Measurements from ENCODE around the gene DACH1.

DNA sequence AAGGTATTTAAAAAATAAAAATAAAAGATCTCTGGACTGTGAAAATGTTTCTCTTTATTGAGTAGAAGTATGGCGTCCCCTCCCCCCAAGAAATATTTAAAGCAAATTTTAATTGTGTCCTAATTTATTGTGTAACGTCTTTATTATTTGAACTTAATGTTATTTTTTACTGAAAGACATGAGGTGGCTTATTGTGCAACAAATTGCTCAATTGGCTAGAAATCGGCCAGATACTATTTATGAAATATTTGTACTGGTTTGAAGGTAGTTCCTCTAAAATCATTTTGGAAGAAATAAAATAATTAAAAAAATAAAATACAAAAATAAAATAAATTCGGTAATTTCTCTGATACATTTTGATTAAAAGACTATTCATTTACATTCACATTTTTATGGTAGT is 162.3 kb downstream of the DACH1 start:
- TF ChIP-seq ESRRA (CRISPR knock-in tag; IDR thresholded peaks at IDR 0.05; ENCODE audit: borderline replicate concordance): no peak
- TF ChIP-seq CBFB (CRISPR knock-in tag; IDR thresholded peaks at IDR 0.05; ENCODE audit: low read depth): no peak
- TF ChIP-seq, protein P1, sequence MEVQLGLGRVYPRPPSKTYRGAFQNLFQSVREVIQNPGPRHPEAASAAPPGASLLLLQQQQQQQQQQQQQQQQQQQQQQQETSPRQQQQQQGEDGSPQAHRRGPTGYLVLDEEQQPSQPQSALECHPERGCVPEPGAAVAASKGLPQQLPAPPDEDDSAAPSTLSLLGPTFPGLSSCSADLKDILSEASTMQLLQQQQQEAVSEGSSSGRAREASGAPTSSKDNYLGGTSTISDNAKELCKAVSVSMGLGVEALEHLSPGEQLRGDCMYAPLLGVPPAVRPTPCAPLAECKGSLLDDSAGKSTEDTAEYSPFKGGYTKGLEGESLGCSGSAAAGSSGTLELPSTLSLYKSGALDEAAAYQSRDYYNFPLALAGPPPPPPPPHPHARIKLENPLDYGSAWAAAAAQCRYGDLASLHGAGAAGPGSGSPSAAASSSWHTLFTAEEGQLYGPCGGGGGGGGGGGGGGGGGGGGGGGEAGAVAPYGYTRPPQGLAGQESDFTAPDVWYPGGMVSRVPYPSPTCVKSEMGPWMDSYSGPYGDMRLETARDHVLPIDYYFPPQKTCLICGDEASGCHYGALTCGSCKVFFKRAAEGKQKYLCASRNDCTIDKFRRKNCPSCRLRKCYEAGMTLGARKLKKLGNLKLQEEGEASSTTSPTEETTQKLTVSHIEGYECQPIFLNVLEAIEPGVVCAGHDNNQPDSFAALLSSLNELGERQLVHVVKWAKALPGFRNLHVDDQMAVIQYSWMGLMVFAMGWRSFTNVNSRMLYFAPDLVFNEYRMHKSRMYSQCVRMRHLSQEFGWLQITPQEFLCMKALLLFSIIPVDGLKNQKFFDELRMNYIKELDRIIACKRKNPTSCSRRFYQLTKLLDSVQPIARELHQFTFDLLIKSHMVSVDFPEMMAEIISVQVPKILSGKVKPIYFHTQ (CRISPR knock-in tag; IDR thresholded peaks at IDR 0.05): no peak
- TF ChIP-seq, protein P2, sequence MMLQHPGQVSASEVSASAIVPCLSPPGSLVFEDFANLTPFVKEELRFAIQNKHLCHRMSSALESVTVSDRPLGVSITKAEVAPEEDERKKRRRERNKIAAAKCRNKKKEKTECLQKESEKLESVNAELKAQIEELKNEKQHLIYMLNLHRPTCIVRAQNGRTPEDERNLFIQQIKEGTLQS (CRISPR knock-in tag; conservative IDR thresholded peaks at IDR 0.05): no peak
- TF ChIP-seq ZNF396 (CRISPR knock-in tag; IDR thresholded peaks at IDR 0.05; ENCODE audit: borderline replicate concordance): no peak
- TF ChIP-seq CREB1 (CRISPR knock-in tag; IDR thresholded peaks at IDR 0.05): no peak
- TF ChIP-seq, protein P3, sequence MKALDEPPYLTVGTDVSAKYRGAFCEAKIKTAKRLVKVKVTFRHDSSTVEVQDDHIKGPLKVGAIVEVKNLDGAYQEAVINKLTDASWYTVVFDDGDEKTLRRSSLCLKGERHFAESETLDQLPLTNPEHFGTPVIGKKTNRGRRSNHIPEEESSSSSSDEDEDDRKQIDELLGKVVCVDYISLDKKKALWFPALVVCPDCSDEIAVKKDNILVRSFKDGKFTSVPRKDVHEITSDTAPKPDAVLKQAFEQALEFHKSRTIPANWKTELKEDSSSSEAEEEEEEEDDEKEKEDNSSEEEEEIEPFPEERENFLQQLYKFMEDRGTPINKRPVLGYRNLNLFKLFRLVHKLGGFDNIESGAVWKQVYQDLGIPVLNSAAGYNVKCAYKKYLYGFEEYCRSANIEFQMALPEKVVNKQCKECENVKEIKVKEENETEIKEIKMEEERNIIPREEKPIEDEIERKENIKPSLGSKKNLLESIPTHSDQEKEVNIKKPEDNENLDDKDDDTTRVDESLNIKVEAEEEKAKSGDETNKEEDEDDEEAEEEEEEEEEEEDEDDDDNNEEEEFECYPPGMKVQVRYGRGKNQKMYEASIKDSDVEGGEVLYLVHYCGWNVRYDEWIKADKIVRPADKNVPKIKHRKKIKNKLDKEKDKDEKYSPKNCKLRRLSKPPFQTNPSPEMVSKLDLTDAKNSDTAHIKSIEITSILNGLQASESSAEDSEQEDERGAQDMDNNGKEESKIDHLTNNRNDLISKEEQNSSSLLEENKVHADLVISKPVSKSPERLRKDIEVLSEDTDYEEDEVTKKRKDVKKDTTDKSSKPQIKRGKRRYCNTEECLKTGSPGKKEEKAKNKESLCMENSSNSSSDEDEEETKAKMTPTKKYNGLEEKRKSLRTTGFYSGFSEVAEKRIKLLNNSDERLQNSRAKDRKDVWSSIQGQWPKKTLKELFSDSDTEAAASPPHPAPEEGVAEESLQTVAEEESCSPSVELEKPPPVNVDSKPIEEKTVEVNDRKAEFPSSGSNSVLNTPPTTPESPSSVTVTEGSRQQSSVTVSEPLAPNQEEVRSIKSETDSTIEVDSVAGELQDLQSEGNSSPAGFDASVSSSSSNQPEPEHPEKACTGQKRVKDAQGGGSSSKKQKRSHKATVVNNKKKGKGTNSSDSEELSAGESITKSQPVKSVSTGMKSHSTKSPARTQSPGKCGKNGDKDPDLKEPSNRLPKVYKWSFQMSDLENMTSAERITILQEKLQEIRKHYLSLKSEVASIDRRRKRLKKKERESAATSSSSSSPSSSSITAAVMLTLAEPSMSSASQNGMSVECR (CRISPR knock-in tag; IDR thresholded peaks at IDR 0.05; ENCODE audit: borderline replicate concordance): no peak
- TF ChIP-seq, protein P4, sequence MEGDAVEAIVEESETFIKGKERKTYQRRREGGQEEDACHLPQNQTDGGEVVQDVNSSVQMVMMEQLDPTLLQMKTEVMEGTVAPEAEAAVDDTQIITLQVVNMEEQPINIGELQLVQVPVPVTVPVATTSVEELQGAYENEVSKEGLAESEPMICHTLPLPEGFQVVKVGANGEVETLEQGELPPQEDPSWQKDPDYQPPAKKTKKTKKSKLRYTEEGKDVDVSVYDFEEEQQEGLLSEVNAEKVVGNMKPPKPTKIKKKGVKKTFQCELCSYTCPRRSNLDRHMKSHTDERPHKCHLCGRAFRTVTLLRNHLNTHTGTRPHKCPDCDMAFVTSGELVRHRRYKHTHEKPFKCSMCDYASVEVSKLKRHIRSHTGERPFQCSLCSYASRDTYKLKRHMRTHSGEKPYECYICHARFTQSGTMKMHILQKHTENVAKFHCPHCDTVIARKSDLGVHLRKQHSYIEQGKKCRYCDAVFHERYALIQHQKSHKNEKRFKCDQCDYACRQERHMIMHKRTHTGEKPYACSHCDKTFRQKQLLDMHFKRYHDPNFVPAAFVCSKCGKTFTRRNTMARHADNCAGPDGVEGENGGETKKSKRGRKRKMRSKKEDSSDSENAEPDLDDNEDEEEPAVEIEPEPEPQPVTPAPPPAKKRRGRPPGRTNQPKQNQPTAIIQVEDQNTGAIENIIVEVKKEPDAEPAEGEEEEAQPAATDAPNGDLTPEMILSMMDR (IDR thresholded peaks at IDR 0.05): no peak
- TF ChIP-seq, protein P5, sequence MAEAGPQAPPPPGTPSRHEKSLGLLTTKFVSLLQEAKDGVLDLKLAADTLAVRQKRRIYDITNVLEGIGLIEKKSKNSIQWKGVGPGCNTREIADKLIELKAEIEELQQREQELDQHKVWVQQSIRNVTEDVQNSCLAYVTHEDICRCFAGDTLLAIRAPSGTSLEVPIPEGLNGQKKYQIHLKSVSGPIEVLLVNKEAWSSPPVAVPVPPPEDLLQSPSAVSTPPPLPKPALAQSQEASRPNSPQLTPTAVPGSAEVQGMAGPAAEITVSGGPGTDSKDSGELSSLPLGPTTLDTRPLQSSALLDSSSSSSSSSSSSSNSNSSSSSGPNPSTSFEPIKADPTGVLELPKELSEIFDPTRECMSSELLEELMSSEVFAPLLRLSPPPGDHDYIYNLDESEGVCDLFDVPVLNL (CRISPR knock-in tag; IDR thresholded peaks at IDR 0.05; ENCODE audit: borderline replicate concordance, low read depth): no peak
- TF ChIP-seq, protein P6, sequence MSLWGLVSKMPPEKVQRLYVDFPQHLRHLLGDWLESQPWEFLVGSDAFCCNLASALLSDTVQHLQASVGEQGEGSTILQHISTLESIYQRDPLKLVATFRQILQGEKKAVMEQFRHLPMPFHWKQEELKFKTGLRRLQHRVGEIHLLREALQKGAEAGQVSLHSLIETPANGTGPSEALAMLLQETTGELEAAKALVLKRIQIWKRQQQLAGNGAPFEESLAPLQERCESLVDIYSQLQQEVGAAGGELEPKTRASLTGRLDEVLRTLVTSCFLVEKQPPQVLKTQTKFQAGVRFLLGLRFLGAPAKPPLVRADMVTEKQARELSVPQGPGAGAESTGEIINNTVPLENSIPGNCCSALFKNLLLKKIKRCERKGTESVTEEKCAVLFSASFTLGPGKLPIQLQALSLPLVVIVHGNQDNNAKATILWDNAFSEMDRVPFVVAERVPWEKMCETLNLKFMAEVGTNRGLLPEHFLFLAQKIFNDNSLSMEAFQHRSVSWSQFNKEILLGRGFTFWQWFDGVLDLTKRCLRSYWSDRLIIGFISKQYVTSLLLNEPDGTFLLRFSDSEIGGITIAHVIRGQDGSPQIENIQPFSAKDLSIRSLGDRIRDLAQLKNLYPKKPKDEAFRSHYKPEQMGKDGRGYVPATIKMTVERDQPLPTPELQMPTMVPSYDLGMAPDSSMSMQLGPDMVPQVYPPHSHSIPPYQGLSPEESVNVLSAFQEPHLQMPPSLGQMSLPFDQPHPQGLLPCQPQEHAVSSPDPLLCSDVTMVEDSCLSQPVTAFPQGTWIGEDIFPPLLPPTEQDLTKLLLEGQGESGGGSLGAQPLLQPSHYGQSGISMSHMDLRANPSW (CRISPR knock-in tag; conservative IDR thresholded peaks at IDR 0.05; ENCODE audit: low read depth): no peak
- TF ChIP-seq, protein P7, sequence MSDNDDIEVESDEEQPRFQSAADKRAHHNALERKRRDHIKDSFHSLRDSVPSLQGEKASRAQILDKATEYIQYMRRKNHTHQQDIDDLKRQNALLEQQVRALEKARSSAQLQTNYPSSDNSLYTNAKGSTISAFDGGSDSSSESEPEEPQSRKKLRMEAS (CRISPR knock-in tag; IDR thresholded peaks at IDR 0.05): no peak
- TF ChIP-seq, protein P8, sequence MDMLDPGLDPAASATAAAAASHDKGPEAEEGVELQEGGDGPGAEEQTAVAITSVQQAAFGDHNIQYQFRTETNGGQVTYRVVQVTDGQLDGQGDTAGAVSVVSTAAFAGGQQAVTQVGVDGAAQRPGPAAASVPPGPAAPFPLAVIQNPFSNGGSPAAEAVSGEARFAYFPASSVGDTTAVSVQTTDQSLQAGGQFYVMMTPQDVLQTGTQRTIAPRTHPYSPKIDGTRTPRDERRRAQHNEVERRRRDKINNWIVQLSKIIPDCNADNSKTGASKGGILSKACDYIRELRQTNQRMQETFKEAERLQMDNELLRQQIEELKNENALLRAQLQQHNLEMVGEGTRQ (CRISPR knock-in tag; IDR thresholded peaks at IDR 0.05): no peak
